Muscle of arm (tissue), 12 donors: ENCODE measurements around the gene EXOC8. TPM values are rescaled to one million over a fixed set of nuclear protein-coding genes. Genes with fewer than 3 reads are reported as not detected.

Experiments
- DNase-seq: peaks from one replicate; pipeline ENCODE4 v3.0.0-alpha.2; 2013
- polyA plus RNA-seq, 12 donors: library from polyadenylated mRNA; unstranded; fragments of 120-200 nt; gene quantifications; one replicate each; pipeline ENCODE4 v1.2.1, GENCODE V29; 2013; ENCODE audit not compliant: insufficient read length in 12 of 12

The EXOC8 gene
- polyA plus RNA-seq, 12 donors = 6.8 to 8.6 (median 7.8) TPM; not detected in 1

DNA sequence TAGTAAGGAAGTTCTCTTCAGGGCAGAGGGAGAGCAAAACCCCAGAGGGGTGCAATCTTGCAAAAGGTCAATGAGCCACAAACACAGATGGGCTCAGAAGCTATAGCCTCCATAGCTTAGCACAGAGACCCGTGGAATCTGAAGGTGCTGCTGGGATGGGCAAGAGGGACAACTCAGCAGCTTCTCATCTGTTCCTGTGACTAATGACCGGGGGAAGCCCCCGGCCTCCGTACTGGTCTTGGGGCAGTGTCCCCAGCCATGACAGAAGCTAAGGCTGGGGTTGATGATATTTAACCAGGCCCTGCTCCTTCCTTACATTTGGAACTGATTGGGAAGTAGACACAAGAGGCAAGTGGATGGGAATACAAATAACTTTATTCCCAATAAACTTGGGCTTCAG is 19.1 kb downstream of the EXOC8 start:
- no peak for DNase-seq

DNA sequence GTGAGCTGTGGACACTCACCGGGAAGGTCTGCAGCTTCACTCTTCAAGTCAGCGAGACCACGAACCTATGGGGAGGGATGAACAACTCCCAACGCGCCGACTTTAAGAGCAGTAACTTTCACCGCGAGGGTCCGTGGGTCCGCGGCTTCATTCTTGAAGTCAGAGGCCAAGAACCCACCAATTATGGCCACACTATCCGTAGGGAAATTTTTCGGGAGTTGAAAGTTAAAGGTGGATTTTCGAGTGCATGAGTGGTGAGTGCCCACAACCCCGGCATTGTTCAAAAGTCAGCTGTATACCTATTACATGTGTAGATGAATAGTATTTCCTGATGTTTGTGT is 19.7 kb downstream of the EXOC8 start:
- DNase-seq = no peak

DNA sequence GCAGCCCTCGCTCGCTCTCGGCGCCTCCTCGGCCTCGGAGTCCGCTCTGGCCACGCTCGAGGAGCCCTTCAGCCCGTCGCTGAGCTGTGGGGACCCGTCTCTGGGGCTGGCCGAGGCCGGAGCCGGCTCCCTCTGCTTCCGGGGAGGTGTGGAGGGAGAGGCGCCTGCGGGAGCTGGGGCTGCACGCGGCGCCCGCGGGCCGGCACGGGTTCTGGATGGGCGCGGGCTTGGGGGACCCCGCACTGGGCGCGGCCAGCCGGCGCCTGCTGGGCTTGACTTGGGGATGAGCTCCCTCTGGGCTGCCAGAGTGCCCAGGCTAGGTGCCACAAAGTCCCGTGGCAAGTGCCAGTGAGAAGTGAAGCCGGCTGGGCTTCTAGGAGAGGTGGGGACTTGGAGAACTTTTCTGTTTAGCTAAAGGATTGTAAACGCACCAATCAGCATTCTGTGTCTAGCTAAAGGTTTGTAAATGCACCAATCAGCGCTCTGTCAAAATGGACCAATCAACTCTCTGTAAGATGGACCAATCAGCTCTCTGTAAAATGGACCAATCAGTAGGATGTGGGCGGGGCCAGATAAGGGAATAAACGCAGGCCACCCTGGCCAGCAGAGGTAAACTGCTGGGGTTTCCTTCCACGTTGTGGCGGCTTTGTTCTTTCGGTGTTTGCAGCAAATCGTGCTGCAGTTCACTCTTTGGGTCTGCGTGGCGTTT is 20.2 kb downstream of the EXOC8 start:
- DNase-seq = no peak

GRCh38 chr1:231315887-231316286 is 21.8 kb downstream of the EXOC8 start:
- DNase-seq = no peak

DNA sequence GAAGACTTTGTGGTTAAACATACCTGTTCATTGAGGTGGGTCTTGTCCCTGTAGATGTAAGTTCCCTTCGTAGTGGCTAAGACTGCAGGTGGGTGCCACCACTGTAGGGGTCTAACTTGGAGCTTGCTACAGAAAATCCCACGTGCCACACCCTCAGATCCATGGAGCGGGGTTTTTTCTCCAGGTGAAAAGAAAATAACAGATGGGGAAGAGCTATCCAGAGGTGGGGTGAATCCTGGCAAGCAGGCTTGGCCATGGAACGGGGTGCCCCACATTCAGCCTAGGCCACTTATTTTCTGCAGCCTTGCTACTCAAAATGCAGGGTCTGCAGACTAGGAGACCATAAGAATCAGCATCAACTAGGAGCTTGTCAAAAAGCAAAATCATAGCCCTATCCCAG is 24.0 kb downstream of the EXOC8 start:
- DNase-seq = no peak

GRCh38 chr1:231312432-231312788 is 25.2 kb downstream of the EXOC8 start:
- no peak for DNase-seq

DNA sequence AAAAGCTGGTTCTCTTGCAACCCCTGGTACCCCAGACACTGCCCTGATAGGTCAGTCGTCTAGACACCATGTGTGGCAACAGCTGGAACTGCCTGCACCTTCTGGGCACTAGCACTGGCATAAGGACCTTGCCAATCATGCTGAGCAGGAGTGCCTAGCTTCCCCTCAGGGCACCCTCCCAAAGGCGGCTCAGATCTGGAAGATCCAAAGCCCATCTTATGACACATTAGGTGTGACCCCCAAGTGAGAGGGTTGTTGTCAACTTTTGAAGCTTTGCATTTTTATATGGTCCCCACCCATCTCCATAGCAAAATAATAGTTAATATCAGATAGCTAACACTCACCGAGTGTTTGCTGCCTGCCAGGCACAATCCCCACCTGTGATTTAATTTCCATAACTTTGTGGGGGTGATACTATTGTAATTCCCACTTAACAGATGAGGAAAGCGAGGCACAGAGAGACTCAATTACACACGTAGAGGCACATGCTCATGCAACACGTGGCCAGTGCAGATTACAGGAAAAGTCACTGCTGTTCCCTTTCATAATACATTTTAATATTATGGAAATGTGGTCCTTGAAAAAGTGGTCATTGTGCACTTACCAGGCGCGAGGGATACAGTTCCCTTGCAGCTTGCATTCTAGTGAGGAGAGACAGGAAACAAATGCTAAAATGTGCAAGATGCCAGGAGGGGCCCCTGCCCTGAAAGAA is 25.8 kb downstream of the EXOC8 start:
- no peak for DNase-seq

GRCh38 chr1:231310391-231310934 is 27.2 kb downstream of the EXOC8 start:
- DNase-seq = no peak

GRCh38 chr1:231301990-231302389 is 35.7 kb downstream of the EXOC8 start:
- DNase-seq = no peak

- DNase-seq = no peak
Measured at GRCh38 chr1:231295938-231296337, 41.7 kb downstream of the EXOC8 start.

DNA sequence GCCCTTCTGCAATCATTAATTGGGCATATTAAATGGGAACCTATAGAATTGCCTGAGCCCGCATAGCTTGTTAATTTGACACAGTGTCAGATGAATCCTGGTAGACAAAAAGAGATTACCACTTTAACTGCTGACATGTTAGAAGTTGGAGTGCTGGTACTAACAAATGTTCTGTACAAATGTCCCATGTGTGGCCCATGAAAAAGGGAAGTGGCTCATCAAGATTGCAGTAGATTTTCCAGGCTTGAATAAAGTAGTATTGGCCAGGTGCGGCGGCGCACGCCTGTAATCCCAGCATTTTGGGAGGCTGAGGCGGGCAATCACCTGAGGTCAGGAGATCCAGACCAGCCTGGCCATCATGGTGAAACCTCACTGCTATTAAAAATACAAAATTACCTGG is 51.0 kb downstream of the EXOC8 start:
- DNase-seq = no peak

DNA sequence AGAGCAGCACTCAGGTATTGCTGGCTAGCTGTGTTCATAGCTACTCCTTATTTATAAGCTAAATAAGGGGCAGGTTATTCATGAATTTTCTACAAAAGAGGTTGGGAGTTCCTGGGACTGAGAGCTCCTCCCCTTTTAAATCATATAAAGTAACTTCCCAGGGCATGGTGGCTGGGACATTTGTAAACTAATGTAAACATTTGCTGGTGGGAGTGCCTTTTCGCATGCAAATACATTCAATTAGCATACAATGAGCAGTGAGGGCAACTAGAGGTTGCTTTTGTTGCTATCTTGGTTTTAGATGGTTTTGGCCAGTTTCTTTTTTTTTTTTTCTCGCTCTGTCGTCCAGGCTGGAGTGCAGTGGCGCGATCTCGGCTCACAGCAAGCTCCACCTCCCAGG is 53.2 kb downstream of the EXOC8 start:
- no peak for DNase-seq

Other genes with a start within 250 kb of the EXOC8 start
- gene TRIM67, start 175.8 kb downstream of the EXOC8 start, polyA plus RNA-seq = under 1 TPM in 10 of 12 donors, not detected in 2; 0.04 to 0.21 (median 0.08) TPM
- 10 to 100 TPM in 11 of 12 donors, not detected in 1; 42.7 to 72.3 (median 62.8) TPM for gene GNPAT, start 96.6 kb downstream of the EXOC8 start, polyA plus RNA-seq
- gene SPRTN, start 441 bp upstream of the EXOC8 start, polyA plus RNA-seq = 10 to 100 TPM in 1 of 12 donors, 1 to 10 TPM in 10, not detected in 1; 6.1 to 13.3 (median 8.5) TPM
- 10 to 100 TPM in 11 of 12 donors, not detected in 1; 37.0 to 76.6 (median 48.7) TPM for gene EGLN1, start 84.4 kb upstream of the EXOC8 start, polyA plus RNA-seq
- 10 to 100 TPM in 11 of 12 donors, not detected in 1; 28.1 to 41.1 (median 37.4) TPM for gene TSNAX, start 190.8 kb upstream of the EXOC8 start, polyA plus RNA-seq